Colon (tissue), 2 donors: ENCODE data around the gene ITGAL.
"Not testable (repeated sequence)": the region's sequence is repeated elsewhere in the genome, so short reads cannot be mapped to it uniquely, and the experiment has no call there.

Source experiments
- FAIRE-seq: peaks from 2 replicates; lab custom pipeline; 2012; peaks lifted over from hg19 to GRCh38; lab: Jason Lieb, UNC
- donor health status: control.
- donor health status: control.

ITGAL gene

GRCh38 chr16:30472328-30472942 lies at the start of gene ITGAL:
Gene ITGAL (plus strand): TSS chr16:30472742. CDS start chr16:30472838, 96 bp downstream.
- FAIRE-seq = no peak

- no peak for FAIRE-seq
Observed at GRCh38 chr16:30428055-30428454, 44.5 kb upstream of the ITGAL start.

GRCh38 chr16:30429418-30429677 lies 43.2 kb upstream of the ITGAL start:
- no peak for FAIRE-seq

GRCh38 chr16:30429678-30430427 lies 42.7 kb upstream of the ITGAL start, which contains the start of gene DCTPP1:
Gene DCTPP1 (minus strand): TSS chr16:30430030. CDS start chr16:30429980, 50 bp downstream.
- FAIRE-seq = no peak

DNA sequence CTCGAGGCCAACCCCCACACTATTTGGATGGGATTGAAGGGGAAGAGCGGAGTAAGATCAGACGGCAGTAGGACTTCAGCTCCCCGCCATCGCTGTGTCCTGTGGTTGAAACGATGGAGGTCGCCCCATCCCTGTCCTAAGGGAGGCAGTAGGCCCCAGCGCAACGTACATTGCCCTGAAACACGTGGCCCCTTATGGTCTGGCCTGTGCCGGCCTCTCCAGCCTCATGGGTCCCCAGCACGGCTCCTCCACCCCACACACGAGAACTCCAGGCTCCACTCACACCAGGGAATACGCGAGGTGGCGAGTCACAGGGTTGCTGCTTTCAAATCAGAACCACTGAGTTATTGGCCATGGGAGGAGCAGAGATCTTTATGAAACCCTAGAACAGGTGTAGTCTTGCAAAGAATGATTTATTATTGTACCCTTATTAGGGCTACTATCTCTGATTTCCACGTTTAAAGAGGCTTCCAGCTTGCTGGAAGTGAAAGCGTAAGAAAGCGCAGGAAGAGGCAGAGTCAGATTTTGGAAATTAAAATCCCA lies 42.0 kb upstream of the ITGAL start:
- FAIRE-seq = no peak

GRCh38 chr16:30434852-30435251 lies 37.7 kb upstream of the ITGAL start:
- FAIRE-seq = no peak

GRCh38 chr16:30437511-30438046 lies 35.0 kb upstream of the ITGAL start:
- no peak for FAIRE-seq

- FAIRE-seq = no peak
Observed at GRCh38 chr16:30438835-30439234, 33.7 kb upstream of the ITGAL start.

- FAIRE-seq = no peak
Observed at GRCh38 chr16:30439720-30440348, 32.7 kb upstream of the ITGAL start.

DNA sequence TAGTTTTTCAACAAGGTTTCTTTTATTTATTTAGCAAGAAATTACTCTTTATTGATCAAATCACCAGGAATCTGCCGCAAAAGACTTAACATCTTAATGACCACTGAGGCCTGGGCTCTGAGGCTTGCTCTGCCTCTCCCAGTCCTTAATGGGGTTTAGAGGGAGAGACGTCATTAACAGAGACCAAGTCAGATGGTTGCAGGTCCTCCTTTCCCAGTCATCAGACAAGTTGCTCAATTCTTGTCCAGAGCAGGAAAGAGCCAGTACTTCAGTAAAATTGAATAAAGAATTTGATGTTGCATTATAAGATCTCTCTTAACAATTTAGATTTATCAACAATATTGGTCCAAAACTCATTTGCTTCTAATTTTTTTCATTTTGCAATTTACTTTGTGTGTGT lies 28.9 kb upstream of the ITGAL start:
- FAIRE-seq = no peak

GRCh38 chr16:30444231-30445148 lies 28.1 kb upstream of the ITGAL start:
- no peak for FAIRE-seq

DNA sequence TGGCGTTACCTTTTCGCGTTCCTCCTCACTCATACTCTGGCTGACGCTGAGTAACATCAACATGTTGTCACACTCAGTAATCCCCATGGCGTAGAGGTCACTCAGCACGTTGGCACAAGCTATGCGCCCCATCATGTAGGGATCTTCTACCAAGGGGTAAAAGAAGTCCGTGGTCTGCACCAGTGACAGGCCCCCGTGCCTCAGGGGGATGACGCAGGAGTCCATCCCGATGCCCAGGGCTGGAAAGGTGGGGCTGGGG lies 27.5 kb upstream of the ITGAL start:
- no peak for FAIRE-seq

- no peak for FAIRE-seq
Observed at GRCh38 chr16:30445408-30446202, 26.9 kb upstream of the ITGAL start, which contains the start of gene SEPHS2. Gene SEPHS2 (minus strand): TSS chr16:30445874. CDS start chr16:30445727, 147 bp downstream.

GRCh38 chr16:30446203-30446595 lies 26.3 kb upstream of the ITGAL start:
- FAIRE-seq = no peak

DNA sequence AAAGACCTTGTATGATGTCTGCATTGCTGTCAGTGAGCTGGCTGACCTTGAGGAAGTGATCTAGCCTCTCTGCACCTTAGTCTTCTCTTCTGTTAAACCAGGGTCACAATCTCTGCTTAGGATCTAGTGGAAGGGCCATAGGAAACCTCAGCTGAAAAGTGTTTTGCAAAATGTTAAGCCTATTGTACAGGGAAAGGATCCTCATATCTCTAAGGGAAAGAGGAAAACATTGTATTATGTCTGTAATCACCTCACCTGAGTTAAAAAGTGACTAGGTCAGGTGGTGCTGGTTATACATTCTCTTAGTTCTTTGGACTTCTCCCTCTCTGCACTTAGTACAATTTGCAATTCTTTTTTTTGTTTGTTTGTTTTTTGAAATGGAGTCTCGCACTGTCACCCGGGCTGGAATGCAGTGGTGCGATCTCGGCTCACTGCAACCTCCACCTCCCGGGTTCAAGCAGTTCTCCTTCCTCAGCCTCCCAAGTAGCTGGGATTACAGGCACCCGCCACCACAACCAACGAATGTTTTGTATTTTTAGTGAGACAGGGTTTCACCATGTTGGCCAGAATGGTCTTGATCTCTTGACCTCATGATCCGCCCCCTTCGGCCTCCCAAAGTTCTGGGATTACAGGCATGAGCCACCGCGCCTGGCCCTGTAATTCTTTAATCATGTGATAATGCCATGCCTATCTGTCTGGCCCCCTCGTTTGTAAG lies 24.9 kb upstream of the ITGAL start:
- no peak for FAIRE-seq

- no peak for FAIRE-seq
Observed at GRCh38 chr16:30449116-30449435, 23.5 kb upstream of the ITGAL start.

DNA sequence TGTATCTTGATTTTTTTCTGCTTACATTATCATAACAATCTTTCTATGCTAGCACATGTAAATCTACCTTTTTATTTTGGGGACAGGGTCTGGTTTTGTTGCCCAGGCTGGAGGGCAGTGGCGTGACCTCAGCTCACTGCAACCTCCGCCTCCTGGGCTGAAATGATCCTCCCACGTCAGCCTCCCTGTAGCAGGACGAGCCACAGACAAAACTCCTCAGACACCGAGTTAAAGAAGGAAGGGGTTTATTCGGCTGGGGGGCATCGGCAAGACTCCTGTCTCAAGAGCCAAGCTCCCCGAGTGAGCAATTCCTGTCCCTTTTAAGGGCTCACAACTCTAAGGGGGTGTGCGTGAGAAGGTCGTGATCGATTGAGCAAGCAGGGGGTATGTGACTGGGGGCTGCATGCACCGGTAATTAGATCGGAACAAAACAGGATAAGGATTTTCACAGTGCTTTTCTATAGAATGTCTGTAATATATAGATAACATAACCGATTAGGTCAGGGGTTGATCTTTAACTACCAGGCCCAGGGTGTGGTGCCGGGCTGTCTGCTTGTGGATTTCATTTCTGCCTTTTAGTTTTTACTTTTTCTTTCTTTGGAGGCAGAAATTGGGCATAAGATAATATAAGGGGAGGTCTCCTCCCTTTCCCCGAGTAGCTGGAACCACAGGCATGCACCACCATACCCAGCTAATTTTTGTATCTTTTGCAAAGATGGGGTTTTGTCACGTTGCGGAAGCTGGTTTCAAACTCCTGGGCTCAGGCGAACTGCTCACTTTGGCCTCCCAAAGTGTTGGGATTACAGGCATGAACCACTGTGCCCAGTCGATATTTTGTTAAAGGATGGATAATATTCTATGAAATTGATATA lies 19.6 kb upstream of the ITGAL start:
- FAIRE-seq = not testable (repeated sequence)

- no peak for FAIRE-seq
Observed at GRCh38 chr16:30456302-30456701, 16.2 kb upstream of the ITGAL start.

DNA sequence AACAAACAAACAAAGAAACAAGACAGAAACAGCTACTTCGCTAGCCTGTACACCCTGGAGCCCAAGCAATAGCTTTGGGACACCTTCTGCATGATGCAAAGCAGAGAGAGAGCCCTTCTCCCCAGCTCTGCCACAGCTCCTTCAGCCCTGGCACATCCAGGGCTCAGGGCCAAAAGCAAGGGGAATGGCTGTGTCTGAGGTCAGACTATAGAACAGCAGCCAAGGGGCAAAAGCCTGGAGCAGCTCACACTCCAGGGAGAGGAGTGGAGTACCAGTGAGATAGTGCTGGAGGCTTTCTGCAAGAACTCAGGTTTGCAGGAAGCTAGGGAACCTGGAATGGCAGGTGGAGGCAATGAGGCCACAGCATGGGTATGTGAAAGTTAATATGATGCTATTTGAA lies 15.3 kb upstream of the ITGAL start:
- no peak for FAIRE-seq
